ENCODE results near the gene NUDT3.

The NUDT3 gene

GRCh38 chr6:34317882-34318498 lies 74.5 kb downstream of the NUDT3 start:
- no peak for DNase-seq

DNA sequence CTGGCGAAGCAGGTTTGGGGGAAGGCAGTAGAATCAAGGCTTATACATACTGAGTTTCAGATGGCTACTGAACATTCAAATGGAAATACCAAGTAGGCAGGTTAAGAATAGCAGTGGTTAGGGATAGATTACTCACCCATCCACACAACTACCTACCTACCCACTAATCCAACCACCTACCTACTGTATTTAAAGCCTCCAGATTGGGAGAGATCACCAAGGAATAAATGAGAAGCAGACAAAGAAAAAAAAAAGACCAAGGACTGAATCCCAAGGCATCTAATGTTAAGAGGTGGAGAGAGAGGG lies 75.3 kb downstream of the NUDT3 start:
- no peak for DNase-seq

GRCh38 chr6:34316431-34317171 lies 75.9 kb downstream of the NUDT3 start:
- DNase-seq, result no peak

DNA sequence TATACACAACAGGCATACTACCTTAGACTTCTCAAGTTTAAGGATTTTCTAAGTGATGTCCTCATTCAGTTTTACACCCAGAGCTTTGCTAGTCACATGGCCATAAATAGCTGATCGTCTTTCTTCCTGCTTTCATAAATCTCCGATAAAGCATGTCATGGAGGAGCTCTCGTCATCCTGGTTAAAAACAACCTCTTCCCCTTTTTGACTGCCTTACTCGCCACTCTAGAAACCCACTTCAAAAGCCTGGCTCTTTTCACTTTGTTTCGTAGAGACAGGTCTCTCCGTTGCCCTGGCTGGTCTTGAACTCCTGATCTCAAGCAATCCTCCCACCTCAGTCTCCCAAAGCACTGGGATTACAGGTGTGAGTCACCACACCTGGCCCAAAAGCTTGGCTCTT lies 76.7 kb downstream of the NUDT3 start:
- DNase-seq, result no peak

DNA sequence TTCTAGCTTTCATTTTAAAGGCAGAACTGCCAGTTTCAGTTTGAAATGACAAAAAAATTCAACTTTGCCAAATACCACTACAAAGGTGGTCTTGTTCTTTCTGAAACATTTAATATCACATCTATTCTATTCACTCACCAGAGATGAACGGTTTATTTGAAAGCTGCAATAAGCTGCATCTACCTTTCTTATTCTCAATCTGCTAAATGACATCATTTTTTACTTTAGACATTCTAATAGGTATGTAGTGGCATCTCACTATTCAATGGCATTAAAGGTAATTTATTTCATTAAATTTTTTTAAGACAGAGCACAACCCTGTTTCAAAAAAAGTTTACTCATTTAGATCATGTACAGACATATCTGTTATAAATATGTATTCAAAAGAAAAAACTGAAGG lies 77.2 kb downstream of the NUDT3 start:
- no peak for DNase-seq

DNA sequence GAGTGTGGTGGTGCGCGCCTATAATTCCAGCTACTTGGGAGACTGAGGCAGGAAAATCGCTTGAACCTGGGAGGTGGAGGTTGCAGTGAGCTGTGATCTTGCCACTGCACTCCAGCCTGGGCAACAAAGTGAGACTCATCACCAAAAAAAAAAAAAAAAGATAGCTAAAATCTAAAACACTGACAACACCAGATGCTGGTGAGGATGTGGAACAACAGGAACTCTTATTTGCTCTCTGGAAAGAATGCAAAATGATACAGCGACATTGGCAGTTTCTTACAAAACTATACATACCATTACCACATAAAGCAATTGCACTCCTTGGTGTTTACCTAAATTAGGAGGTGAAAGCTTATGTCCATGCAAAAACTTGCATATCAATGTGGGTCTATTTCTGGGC lies 80.2 kb downstream of the NUDT3 start:
- no peak for DNase-seq

GRCh38 chr6:34310817-34311216 lies 81.7 kb downstream of the NUDT3 start:
- DNase-seq, result no peak

DNA sequence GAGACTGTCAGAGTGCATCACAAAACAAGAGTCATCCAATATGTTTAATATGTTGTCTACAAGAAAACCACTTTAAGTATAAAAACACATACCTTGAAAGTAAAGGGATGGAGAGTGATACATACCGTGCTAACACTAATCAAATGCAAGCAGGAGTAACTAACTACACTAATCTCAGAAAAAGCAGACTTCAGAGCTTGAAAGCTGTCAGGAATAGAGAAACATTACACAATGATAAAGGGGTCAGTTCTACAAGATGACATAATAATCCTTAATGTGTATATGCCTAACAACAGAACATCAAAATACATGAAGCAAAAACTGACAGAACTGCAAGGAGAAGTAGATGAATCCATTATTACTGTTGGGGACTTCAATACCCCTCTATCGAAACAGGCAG lies 84.0 kb downstream of the NUDT3 start:
- DNase-seq, result no peak

- no peak for DNase-seq
These were observed 86.3 kb downstream of the NUDT3 start for GRCh38 chr6:34305982-34306708.

DNA sequence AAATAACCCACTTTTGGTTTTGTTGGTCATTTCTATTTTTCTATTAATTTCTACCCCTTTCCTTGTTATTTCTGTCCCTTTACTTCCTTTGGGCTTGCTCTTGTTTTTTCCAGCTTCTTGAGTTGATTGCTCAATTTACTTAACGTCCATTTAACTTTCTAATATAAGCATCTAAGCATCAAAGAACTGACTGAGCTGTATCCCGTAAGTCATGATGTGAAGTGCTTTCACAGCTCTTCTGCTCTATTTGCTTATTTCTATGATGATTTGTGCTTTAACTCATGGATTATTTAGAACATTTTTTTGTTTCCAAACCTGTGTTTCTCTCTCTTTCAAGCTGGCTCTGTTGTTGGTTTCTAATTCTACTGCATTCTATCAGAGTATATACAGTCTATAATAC lies 87.0 kb downstream of the NUDT3 start:
- no peak for DNase-seq

DNA sequence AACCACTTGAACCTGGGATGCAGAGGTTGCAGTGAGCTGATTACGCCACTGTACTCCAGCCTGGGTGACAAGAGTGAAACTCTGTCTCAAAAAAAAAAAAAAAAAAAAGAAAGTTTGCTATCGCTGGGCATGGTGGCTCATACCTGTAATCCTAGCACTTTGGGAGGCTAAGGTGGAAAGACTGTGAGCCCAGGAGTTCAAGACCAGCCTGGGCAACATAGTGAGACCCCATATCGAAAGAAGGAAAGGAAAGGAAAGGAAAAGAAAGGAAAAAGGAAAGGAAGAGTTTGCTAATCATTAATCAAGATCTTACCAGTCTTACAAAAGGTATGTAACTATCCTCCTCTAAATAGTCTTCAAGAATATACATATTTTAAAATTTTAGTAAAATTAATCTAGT lies 88.3 kb downstream of the NUDT3 start:
- DNase-seq, result no peak

DNA sequence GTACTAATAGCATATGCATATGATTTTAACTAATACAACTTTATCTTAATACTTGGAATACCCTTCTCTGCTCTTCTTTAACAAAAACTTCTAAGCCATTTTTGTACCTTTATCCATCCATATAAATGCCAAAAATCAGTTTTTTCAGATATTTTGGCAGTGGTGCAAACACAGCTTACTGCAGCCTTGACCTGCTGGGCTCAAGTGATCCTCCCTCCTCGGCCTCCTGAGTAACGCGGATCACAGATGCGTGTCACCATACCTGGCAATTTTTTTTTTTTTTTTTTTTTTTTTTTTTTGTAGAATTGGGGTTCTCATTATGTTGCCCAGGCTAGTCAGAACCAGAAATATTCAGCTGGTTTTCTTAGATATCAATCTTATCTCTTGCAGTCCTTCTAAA lies 89.5 kb downstream of the NUDT3 start:
- DNase-seq, result no peak

GRCh38 chr6:34301408-34301807 lies 91.1 kb downstream of the NUDT3 start:
- DNase-seq, result no peak

GRCh38 chr6:34300332-34300751 lies 92.1 kb downstream of the NUDT3 start:
- DNase-seq, result no peak

GRCh38 chr6:34298941-34299340 lies 93.5 kb downstream of the NUDT3 start:
- DNase-seq, result no peak

- no peak for DNase-seq
These were observed 96.7 kb downstream of the NUDT3 start for GRCh38 chr6:34295721-34296120.

DNA sequence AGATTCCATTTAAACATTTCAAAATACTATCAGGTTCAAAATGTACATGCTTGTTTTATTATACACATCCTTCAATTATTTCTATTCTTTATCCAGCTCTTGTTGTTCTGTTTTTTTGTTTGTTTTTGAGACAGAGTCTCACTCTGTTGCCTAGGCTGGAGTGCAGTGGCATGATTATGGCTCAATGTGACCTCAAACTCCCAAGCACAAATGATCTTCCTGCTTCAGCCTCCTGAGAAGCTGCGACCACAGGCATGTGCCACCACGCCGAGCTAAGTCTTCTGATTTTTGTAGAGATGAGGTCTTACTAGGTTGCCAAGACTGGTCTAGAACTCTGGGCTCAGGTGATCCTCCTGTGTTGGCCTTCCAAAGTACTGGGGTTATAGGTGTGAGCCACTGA lies 99.5 kb downstream of the NUDT3 start:
- DNase-seq, result no peak

DNA sequence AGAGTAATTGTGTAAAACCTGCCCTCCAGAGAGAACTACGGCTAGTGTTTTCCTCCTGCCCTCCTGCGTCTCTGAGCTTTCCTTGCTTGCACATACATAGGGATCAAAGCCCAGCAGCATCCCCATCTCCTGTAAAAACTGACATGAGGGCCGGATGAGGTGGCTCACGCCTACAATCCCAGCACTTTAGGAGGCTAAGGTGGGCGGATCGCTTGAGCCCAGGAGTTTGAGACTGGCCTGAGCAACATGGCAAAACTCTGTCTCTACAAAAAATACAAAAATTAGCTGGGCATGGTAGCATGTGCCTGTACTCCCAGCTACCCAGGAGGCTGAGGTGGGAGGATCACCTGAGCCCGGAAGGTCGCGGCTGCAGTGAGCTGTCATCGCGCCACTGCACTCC lies 103.3 kb downstream of the NUDT3 start:
- no peak for DNase-seq

DNA sequence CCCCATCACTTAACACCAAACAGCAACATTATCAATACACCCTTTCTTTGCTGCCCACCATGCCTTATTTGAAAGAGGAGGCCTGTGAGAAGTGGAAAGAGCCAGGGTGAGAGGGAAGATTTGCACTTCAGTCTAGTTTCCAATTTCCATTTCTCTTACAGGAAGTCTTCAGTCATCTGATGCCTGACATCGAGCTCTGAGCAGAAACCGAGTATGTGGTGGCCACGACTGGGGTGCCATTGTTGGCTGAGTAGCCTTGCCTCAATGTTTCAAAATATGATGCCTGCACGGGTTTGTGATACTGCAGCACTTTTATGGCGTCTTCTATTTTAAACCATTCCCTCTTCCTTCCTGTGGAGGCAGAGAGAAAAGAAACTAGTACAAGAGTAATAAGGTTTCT lies 103.9 kb downstream of the NUDT3 start:
- DNase-seq, result no peak

DNA sequence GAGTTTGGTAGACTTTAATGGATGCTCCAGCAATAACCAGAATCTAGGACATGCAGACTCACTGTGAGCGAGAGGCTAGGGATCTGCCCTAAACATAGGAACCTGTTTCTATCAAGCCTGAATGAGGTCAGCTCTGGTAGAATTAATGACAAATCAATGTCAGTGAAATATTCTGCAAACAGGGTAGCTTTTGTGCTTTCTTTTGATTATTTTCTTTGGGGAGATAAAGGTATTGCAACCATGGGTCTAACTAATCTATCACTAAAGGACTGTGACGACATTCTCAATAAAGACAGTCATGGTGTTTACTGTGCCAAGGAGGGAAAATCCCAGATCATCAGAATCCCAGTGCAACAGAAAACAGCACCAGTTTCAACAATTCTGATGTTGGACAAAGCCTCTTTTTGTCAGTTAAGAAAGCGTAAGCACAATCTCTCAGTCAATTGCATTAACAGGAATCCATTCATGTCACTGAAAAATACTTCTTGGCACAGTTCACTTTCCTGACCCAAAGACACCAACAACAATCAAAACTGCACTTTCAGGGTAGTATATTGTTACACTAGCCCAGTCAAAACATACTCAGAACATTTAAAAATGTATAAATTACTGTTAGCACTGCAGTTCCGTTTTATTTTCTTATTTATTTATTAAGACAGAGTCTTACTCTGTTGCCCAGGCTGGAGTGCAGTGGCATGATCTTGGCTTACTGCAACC lies 106.9 kb downstream of the NUDT3 start:
- no peak for DNase-seq

GRCh38 chr6:34284563-34285447 lies 107.7 kb downstream of the NUDT3 start:
- no peak for DNase-seq

- no peak for DNase-seq
These were observed 110.7 kb downstream of the NUDT3 start for GRCh38 chr6:34281702-34282334.

Data from activated T-cell treated with anti-CD3 and anti-CD28 coated beads for 4 hours (primary cell).